Measurements from ENCODE around the gene RAB7A.

- TF ChIP-seq, protein P1, sequence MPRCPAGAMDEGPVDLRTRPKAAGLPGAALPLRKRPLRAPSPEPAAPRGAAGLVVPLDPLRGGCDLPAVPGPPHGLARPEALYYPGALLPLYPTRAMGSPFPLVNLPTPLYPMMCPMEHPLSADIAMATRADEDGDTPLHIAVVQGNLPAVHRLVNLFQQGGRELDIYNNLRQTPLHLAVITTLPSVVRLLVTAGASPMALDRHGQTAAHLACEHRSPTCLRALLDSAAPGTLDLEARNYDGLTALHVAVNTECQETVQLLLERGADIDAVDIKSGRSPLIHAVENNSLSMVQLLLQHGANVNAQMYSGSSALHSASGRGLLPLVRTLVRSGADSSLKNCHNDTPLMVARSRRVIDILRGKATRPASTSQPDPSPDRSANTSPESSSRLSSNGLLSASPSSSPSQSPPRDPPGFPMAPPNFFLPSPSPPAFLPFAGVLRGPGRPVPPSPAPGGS (CRISPR knock-in tag; IDR thresholded peaks at IDR 0.05), result no peak
- no peak for TF ChIP-seq MED1 (CRISPR knock-in tag; IDR thresholded peaks at IDR 0.05)
Measured at GRCh38 chr3:128863560-128863959, 137.6 kb downstream of the RAB7A start.
